GM18517 (cell line): Measurements from ENCODE around the gene ZNF143.

Experiments
- ATAC-seq: cut with Tn5 transposase; IDR thresholded peaks from one replicate; pipeline ENCODE4 v1.9.1; 2021; ENCODE audit warnings: mild to moderate bottlenecking, moderate library complexity; ENCODE audit not compliant: unreplicated experiment

Gene ZNF143

DNA sequence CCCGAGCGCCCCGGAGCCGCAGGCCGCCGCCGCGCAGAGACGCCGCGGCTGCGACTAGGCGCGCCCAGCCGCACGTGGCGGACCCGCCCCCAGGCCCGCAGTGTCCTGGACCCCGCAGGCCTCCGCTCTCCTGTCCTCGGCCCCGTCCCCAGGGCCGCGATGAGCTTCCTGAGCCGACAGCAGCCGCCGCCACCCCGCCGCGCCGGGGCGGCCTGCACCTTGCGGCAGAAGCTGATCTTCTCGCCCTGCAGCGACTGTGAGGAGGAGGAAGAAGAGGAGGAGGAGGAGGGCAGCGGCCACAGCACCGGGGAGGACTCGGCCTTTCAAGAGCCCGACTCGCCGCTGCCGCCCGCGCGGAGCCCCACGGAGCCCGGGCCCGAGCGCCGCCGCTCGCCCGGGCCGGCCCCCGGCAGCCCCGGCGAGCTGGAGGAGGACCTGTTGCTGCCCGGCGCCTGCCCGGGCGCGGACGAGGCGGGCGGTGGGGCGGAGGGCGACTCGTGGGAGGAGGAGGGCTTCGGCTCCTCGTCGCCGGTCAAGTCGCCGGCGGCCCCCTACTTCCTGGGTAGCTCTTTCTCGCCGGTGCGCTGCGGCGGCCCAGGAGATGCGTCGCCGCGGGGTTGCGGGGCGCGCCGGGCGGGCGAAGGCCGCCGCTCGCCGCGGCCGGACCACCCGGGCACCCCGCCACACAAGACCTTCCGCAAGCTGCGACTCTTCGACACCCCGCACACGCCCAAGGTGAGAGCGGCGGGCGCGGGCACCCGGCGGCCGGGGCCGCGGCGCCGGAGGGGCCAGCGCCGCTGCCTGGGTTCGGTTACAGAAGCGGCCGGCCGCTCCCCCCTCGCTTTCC, 113.2 kb downstream of the ZNF143 start:
- ATAC-seq: no peak

DNA sequence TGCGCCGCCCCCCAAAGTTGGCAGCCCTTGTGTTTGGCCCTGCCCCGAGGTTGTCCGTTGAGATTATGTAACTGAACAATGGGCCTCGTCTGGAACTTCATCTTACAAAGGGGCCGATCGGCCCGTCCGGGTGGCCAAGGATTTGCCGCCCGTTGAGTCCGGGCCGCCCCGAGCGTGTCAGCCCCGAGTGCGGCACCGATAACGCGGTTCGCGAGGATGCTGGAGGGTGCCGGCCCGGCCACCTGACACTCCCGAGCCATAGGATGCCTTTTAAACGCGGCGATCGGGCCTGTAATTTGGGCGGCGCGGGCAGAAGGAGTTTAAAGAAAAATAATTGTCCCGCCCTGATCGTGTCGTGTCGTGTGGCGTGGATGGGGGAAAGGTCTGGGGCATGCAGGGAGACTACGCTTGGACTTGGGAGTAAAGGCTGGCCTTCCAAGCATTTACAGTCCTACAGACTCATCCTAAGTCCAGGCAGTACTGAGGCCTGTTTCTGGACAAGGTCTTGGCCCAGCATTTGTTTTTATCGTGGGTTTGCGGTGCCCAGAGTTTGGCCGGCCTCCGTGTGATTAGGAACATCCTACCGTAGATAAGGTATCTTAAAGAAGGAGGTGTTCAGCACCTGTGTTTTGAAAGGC, 113.9 kb downstream of the ZNF143 start:
- ATAC-seq: no peak

DNA sequence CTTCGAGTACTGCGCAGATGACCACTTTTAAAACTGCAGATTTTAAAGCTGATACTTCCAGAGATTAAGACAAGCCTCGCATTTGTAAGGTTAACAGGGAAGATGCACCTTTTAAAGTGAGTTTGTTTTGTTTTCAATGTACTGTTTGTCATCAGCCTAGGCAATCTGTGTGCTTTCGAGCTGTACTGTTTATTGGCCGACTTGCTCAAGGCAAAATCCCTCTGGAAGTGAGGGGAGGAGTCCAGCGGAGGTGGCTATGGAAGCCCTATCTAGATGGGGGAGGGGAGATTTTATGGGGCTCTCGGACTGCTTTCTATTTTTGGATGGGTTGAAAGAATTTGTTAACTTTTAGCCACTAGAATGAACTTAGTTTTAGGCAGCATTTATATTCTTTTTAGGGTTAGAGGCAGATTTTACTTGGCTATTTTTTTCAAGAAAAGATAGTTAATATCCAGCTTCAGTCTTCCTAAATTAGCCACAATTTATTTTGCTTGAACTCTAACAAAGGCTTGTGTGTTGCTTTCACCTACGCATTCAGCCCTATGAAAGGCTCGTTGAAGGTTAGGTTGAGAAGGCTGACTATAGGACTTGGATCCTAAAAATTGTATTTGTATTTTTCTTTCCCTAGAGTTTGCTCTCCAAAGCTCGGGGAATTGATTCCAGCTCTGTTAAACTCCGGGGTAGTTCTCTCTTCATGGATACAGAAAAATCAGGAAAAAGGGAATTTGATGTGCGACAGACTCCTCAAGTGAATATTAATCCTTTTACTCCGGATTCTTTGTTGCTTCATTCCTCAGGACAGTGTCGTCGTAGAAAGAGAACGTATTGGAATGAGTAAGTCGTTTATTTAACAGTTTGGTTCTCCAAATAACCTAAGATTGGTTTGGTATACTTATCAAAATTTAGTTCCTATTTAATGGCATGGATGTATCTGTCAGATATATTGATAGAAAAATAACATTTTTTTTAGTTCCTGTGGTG, 114.7 kb downstream of the ZNF143 start:
- no peak for ATAC-seq

DNA sequence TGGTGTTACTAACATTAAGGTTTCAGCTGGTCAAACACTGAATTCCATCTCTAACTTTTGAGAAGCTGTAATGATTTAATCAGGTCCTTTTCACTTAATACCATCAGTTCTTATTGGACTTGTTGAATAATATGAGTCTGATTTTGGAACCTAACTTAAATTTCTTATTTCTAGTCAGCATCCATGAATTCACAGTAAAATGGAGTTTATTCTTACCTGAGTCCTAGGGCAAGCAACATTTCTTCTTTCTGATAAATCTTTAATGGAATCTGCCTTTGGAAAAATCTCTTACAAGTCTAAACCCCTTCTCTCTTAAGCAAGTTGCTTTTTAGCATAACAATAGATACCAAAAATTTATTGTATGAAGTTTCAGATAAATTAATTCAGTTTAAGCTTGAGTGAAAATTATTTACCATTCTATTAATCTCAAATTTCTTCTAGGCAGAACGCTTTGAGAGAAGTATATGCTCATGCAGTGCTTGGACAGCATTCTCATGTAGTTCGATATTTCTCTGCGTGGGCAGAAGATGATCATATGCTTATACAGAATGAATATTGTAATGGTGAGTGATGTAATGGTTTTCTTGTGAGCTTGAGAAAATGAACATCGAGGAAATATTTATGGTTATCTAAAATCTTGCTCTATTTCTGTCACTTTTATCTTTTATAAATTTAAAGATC, 116.0 kb downstream of the ZNF143 start:
- ATAC-seq: no peak

DNA sequence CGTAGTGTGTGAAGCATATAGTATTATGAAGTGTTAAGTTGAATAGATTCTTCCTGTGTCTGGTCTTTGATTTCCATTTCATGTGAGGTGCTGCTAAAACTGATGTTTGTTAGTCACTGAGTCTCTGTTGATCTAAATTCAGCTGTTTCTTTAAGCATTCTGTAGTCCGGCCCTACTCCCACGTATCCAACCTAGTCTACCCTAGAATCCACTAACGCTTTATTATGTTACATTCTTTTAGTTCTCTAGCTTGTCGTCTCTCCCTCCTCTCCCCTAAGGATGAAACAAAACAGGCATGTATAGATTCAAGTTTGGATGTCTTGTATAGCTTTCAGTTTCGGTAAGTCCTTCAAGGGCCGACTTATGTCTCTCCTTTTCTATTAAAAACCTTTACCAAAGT, 116.7 kb downstream of the ZNF143 start:
- no peak for ATAC-seq
